HCT116 (cell line): ENCODE results near the gene CACNB1. TPM values are rescaled to one million over a fixed set of nuclear protein-coding genes. Genes with fewer than 3 reads are reported as not detected.

Experiments used
- ATAC-seq: fragments of 200-7000 bp; cut with Tn5 transposase; 2 replicates; pipeline ENCODE4 v1.9.1; 2020; ENCODE audit warnings: mild to moderate bottlenecking, moderate library complexity
- BruUV-seq: library from RNA; stranded (reverse); fragments of 400-500 nt; replicated peaks from 2 replicates; lab custom pipeline; 2021; lab: Mats Ljungman, UMichigan
- CTCF ChIA-PET: fragments of 300-600 bp; sonication (Branson Sonifier 250); formaldehyde crosslinking; loops from one replicate; lab custom pipeline; 2021; ENCODE audit warnings: antibody characterized with exemption; lab: Charles Lee
- POLR2A ChIA-PET: fragments of 300-600, 350-600 bp; sonication (Branson Sonifier 250); formaldehyde crosslinking; loops from one replicate; lab custom pipeline; 2021; ENCODE audit warnings: antibody characterized with exemption; lab: Charles Lee
- RAD21 ChIA-PET, 2 experiments: fragments of 300-600 bp; sonication (Branson Sonifier 250); formaldehyde crosslinking; loops; one replicate each; lab custom pipeline; 2023; ENCODE audit warnings: low total read pairs in 2 of 2; ENCODE audit not compliant: uncharacterized antibody in 2 of 2, unreplicated experiment in 2 of 2, low non-redundant PET in 1 of 2; lab: Charles Lee
- DNase-seq: peaks from one replicate; pipeline ENCODE4 v3.0.0-alpha.2; 2010; ENCODE audit warnings: low read depth, low spot score
- H2AFZ ChIP-seq: fragments of 200-600 bp; shearing (Covaris generic), sonication (generic); 2 replicates; pipeline ENCODE4 v1.6.1; 2017; ENCODE audit warnings: low read depth, mixed run types, mixed read lengths, antibody characterized with exemption, low read length; ENCODE audit not compliant: poor library complexity, severe bottlenecking
- H3K27ac ChIP-seq: 2 replicates; pipeline ENCODE4 v1.5.1; 2012; ENCODE audit warnings: low read depth, low read length
- H3K27me3 ChIP-seq: fragments of 200-600 bp; sonication (generic); 2 replicates; pipeline ENCODE4 v1.6.1; 2016; ENCODE audit warnings: mixed run types, low read length, mixed read lengths; ENCODE audit not compliant: insufficient read depth
- H3K36me3 ChIP-seq, 2 experiments: fragments of 200-500 bp in 1 of 2; fragments of 200-600 bp in 1 of 2; sonication (Bioruptor generic) in 1 of 2; sonication (generic) in 1 of 2; 2 replicates each; pipeline versions ENCODE4 v1.5.1 to v1.6.1; 2014 to 2016; ENCODE audit warnings: low read length in 2 of 2, inconsistent platforms in 1 of 2, mixed read lengths in 1 of 2, mixed run types in 1 of 2; ENCODE audit not compliant: insufficient read depth in 2 of 2, control insufficient read depth in 1 of 2
- H3K4me1 ChIP-seq, 2 experiments: fragments of 200-600 bp in 1 of 2; sonication (generic) in 1 of 2; 2 replicates each; pipeline versions ENCODE4 v1.5.1 to v1.6.1; 2012 to 2017; ENCODE audit warnings: low read length in 2 of 2, inconsistent platforms in 1 of 2, mild to moderate bottlenecking in 1 of 2, mixed read lengths in 1 of 2, mixed run types in 1 of 2, moderate library complexity in 1 of 2; ENCODE audit not compliant: insufficient read depth in 2 of 2, control insufficient read depth in 1 of 2
- H3K4me2 ChIP-seq: fragments of 200-600 bp; sonication (generic); 2 replicates; pipeline ENCODE4 v1.6.1; 2017; ENCODE audit warnings: mixed run types, low read length, mixed read lengths
- H3K4me3 ChIP-seq, 2 experiments: fragments of 200-600 bp in 1 of 2; sonication (generic) in 1 of 2; replicated peaks in 1 of 2; 2 replicates each; pipeline ENCODE4 v1.5.1; 2011 to 2016; ENCODE audit warnings: low read length in 2 of 2, control low read depth in 1 of 2, low read depth in 1 of 2, mild to moderate bottlenecking in 1 of 2, mixed read lengths in 1 of 2, mixed run types in 1 of 2
- H3K79me2 ChIP-seq: fragments of 200-600 bp; sonication (generic); 2 replicates; pipeline ENCODE4 v1.6.1; 2017; ENCODE audit warnings: mild to moderate bottlenecking, mixed run types, low read length, moderate library complexity, mixed read lengths; ENCODE audit not compliant: insufficient read depth
- H3K9ac ChIP-seq: fragments of 200-600 bp; sonication (generic); 2 replicates; pipeline ENCODE4 v1.6.1; 2016; ENCODE audit warnings: low read length, mixed read lengths
- H3K9me2 ChIP-seq: fragments of 200-600 bp; sonication (generic), shearing (Covaris generic); 2 replicates; pipeline ENCODE4 v1.6.1; 2017; ENCODE audit warnings: mixed run types, mild to moderate bottlenecking, moderate library complexity; ENCODE audit not compliant: insufficient read depth
- H3K9me3 ChIP-seq, 2 experiments: fragments of 200-500 bp in 1 of 2; fragments of 200-600 bp in 1 of 2; sonication (Bioruptor generic) in 1 of 2; sonication (generic) in 1 of 2; 2 replicates each; pipeline ENCODE4 v1.6.1; 2014 to 2017; ENCODE audit warnings: low read length in 2 of 2, mixed read lengths in 2 of 2, inconsistent platforms in 1 of 2, low read depth in 1 of 2, mild to moderate bottlenecking in 1 of 2, mixed run types in 1 of 2, moderate library complexity in 1 of 2; ENCODE audit not compliant: control insufficient read depth in 1 of 2, insufficient read depth in 1 of 2
- H4K20me1 ChIP-seq: fragments of 200-600 bp; sonication (generic), shearing (Covaris generic); 2 replicates; pipeline ENCODE4 v1.6.1; 2017; ENCODE audit warnings: mixed run types, mild to moderate bottlenecking, moderate library complexity; ENCODE audit not compliant: insufficient read depth
- ATF3 ChIP-seq: IDR thresholded peaks from 2 replicates; pipeline ENCODE4 v1.6.1; 2012
- CEBPB ChIP-seq: IDR thresholded peaks from 2 replicates; pipeline ENCODE4 v1.6.1; 2012; ENCODE audit warnings: low read depth
- CTCF ChIP-seq, 3 experiments: fragments of 200-600 bp in 1 of 3; sonication (generic) in 1 of 3; IDR thresholded peaks in 2 of 3; conservative IDR thresholded peaks in 1 of 3; 2 replicates each; pipeline ENCODE4 v1.5.1; 2012 to 2017; ENCODE audit warnings: low read depth in 2 of 3, low read length in 2 of 3, antibody characterized with exemption in 1 of 3, borderline replicate concordance in 1 of 3, control low read depth in 1 of 3, mild to moderate bottlenecking in 1 of 3, mixed read lengths in 1 of 3, mixed run types in 1 of 3, moderate library complexity in 1 of 3; ENCODE audit not compliant: insufficient read depth in 1 of 3
- ELF1 ChIP-seq: IDR thresholded peaks from 2 replicates; pipeline ENCODE4 v1.6.1; 2012; ENCODE audit warnings: low read depth, borderline replicate concordance
- EZH2phosphoT487 ChIP-seq: fragments of 200-600 bp; IDR thresholded peaks from 2 replicates; pipeline ENCODE4 v1.6.1; 2018; ENCODE audit warnings: antibody characterized with exemption, borderline replicate concordance
- JUND ChIP-seq: IDR thresholded peaks from 2 replicates; pipeline ENCODE4 v1.6.1; 2012
- MAX ChIP-seq: IDR thresholded peaks from 2 replicates; pipeline ENCODE4 v1.6.1; 2012
- POLR2A ChIP-seq: IDR thresholded peaks from 2 replicates; pipeline ENCODE4 v1.7.0; 2011; ENCODE audit warnings: borderline replicate concordance; ENCODE audit not compliant: insufficient read depth, insufficient read length; ENCODE audit errors: extremely low read depth
- POLR2AphosphoS5 ChIP-seq: IDR thresholded peaks from 2 replicates; pipeline ENCODE4 v1.6.1; 2011; ENCODE audit warnings: mild to moderate bottlenecking, low read depth, low read length, moderate library complexity
- RAD21 ChIP-seq: IDR thresholded peaks from 2 replicates; pipeline ENCODE4 v1.6.1; 2012; ENCODE audit warnings: low read depth, mild to moderate bottlenecking
- REST ChIP-seq: IDR thresholded peaks from 2 replicates; pipeline ENCODE4 v1.6.1; 2012; ENCODE audit warnings: low read depth
- SP1 ChIP-seq: IDR thresholded peaks from 2 replicates; pipeline ENCODE4 v1.6.1; 2012; ENCODE audit warnings: low read depth
- SRF ChIP-seq: IDR thresholded peaks from 2 replicates; pipeline ENCODE4 v1.6.1; 2012; ENCODE audit warnings: low read depth
- TCF7L2 ChIP-seq: IDR thresholded peaks from 2 replicates; pipeline ENCODE4 v1.7.0; 2011; ENCODE audit warnings: borderline replicate concordance, inconsistent platforms; ENCODE audit not compliant: insufficient read depth, insufficient read length; ENCODE audit errors: extremely low read depth
- YY1 ChIP-seq: IDR thresholded peaks from 2 replicates; pipeline ENCODE4 v1.6.1; 2011; ENCODE audit warnings: low read length, low read depth, moderate library complexity, mild to moderate bottlenecking; ENCODE audit not compliant: insufficient replicate concordance; ENCODE audit errors: extremely low read depth
- ZBTB33 ChIP-seq: IDR thresholded peaks from 2 replicates; pipeline ENCODE4 v1.6.1; 2011; ENCODE audit warnings: mild to moderate bottlenecking, low read length, moderate library complexity; ENCODE audit not compliant: insufficient replicate concordance; ENCODE audit errors: extremely low read depth
- ZNF274 ChIP-seq: fragments of 200-500 bp; sonication (Bioruptor generic); IDR thresholded peaks from 2 replicates; pipeline ENCODE4 v1.6.1; 2014; ENCODE audit warnings: mild to moderate bottlenecking, low read depth, low read length, inconsistent platforms
- intact Hi-C: fragments of 100-400 bp; cut with micrococcal nuclease; formaldehyde crosslinking; loops from 2 replicates; pipeline ENCODE4 v1.10.0; 2022
- total RNA-seq: library from RNA; stranded (reverse); gene quantifications from one replicate; pipeline ENCODE4 v1.2.1, GENCODE V29; 2021; ENCODE audit not compliant: unreplicated experiment

The CACNB1 gene
- total RNA-seq, 1 experiment from 2014 or later, result 13.0 TPM

GRCh38 chr17:39231091-39231561 lies 33.7 kb upstream of the CACNB1 start:
- no peaks in the 10 kb centered on the region for H3K36me3 ChIP-seq
- H3K9me3 ChIP-seq, result no peaks in the 10 kb centered on the region
- no peak for TF ChIP-seq SP1
- no peak for TF ChIP-seq SRF
- no peak for TF ChIP-seq YY1
- TF ChIP-seq EZH2phosphoT487, result no peak
- no peak for TF ChIP-seq ELF1
- no peak for TF ChIP-seq CTCF (IDR thresholded peaks at IDR 0.05 in 2 of 3, conservative IDR thresholded peaks at IDR 0.05 in 1 of 3; ENCODE audit: borderline replicate concordance in 1 of 3, insufficient read depth in 1 of 3, low read depth in 2 of 3, low read length in 2 of 3)
- no peak for TF ChIP-seq POLR2AphosphoS5
- no peak for TF ChIP-seq ATF3
- TF ChIP-seq POLR2A, result no peak
- no peak for TF ChIP-seq ZNF274
- no peak for TF ChIP-seq TCF7L2
- no peak for TF ChIP-seq JUND
- TF ChIP-seq REST, result no peak
- no peak for TF ChIP-seq RAD21
- TF ChIP-seq MAX, result no peak
- TF ChIP-seq CEBPB, result no peak
- no peak for TF ChIP-seq ZBTB33
- TF ChIP-seq, all 23 proteins: peak for 0
- Histone ChIP-seq H3K4me2 (no peak overlapping the region), H3K9ac (no peak overlapping the region), H3K4me3 (no peak overlapping the region), H3K79me2 (no peaks in the 10 kb centered on the region), H4K20me1 (no peaks in the 10 kb centered on the region), H3K27ac (no peak overlapping the region), H2AFZ (no peak overlapping the region), H3K27me3 (no peaks in the 10 kb centered on the region), H3K9me2 (no peaks in the 10 kb centered on the region), H3K4me1 (peaks cover 0 to 29% of the 10 kb centered on the region in 2 experiments; a peak in 3 of 4 replicates)
- ChIA-PET POLR2A (interaction anchor here (1.6 kb wide), 1 partner anchor 31 kb away, joined by 5 read pairs; the partner anchor contains the start of gene RPL19), RAD21 (interaction anchor here (2.1 kb wide), 2 partner anchors 24 to 25 kb away, joined by 5 to 8 read pairs; no protein-coding TSS in a partner anchor), CTCF (interaction anchor here (0.6 to 3.1 kb wide), 8 partner anchors 11 to 749 kb away, joined by 3 to 40 read pairs (median 6); partner anchors contain the start of genes PSMD3 and RPL19)
- no TSS peak for BruUV-seq
- DNase-seq, result no peak
- intact Hi-C loops, result no loop called here
- no peak for ATAC-seq
